Kasumi-1 (cell line): Measurements from ENCODE around the gene TRIO.

Experiments
- DNase-seq, 2 experiments: peaks; one replicate each; lab custom pipeline; 2025; lab: John Stamatoyannopoulos, UW

Gene TRIO

DNA sequence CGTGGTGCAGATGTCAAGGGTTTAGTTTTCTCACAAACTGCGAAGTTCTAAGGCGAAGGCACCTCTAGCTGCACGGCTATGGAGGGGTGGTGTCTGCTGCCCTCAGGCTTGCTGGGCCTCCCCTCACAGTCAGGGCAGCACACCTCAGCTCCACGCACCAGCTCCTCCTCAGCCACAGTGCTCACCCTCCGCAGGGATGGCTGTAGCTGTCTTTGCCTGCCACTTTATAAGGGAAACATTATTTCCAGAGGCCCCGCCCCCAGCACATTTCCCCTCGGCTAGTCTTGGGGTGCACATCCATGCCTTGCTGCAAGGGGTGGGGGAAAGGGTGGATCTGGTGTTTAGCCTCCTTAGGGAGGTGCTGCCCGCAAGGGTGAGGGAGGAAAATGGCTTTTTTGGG is 154.6 kb downstream of the TRIO start:
- DNase-seq, result no peak

GRCh38 chr5:14298126-14298847 is 155.1 kb downstream of the TRIO start:
- DNase-seq, result no peak

GRCh38 chr5:14299666-14300065 is 156.5 kb downstream of the TRIO start:
- DNase-seq, result no peak

GRCh38 chr5:14301186-14301585 is 158.0 kb downstream of the TRIO start:
- no peak for DNase-seq

DNA sequence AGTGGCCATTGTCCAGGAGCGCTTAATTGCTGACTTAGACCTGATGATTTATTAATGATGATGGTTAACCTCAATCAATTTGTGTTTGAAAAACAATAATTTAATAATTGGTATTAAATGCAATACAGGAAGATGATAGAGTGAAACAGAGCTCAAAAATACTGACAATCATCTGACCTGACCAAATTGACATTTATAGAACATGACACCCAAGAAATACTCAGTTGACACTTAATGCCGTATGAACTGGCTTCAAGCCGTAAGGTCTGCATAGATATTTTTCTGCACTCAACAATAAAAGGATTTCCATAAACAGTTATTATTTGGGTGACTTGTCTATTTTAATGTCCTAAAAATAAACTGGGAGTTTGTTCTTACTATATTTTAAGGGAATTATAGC is 159.2 kb downstream of the TRIO start:
- no peak for DNase-seq

- no peak for DNase-seq
Measured at GRCh38 chr5:14305045-14305444, 161.9 kb downstream of the TRIO start.

DNA sequence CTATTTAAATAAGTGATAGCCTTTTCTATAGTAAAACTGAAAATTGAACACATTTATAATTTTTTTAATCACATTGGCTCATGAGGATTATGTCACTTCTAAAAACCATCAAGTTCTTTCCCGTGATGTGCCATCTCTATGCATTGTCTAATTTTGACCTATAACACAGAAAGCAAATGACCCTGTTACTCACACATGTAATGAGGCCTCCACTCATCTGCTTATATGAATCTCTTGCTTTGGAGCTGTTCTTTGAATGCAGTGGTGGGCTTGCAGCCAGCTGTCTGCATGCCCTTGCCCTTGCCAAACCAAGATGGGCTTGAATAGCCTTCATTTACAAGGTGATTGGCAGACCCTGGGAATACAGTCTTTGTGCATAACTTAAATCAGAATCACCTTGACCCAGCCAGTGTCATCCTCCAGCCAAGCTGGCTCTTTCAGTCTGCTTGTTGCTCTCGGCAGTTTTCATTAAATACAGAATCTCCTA is 163.2 kb downstream of the TRIO start:
- no peak for DNase-seq

- no peak for DNase-seq
Measured at GRCh38 chr5:14308384-14309154, 165.4 kb downstream of the TRIO start.

DNA sequence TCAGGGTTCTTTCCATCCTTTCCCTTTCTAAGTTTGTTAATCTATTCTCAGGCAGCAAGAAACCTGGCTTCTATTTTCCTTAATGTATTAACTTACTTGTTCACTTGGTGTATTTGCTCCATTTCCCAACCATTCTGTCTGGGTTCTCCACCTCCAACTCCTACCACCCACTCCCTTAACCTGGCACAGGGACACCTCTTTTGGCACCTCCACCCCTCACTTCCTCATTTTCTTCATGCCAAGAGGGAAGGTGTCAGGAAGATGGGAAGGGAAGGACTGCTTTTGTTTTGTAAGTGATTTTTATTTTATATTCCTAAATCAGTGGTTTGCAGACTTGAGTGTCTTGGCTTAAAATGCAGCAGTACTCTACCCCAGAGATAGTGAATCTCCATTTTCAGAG is 166.1 kb downstream of the TRIO start:
- DNase-seq, result no peak

- DNase-seq, result no peak
Measured at GRCh38 chr5:14309878-14310531, 166.9 kb downstream of the TRIO start.

DNA sequence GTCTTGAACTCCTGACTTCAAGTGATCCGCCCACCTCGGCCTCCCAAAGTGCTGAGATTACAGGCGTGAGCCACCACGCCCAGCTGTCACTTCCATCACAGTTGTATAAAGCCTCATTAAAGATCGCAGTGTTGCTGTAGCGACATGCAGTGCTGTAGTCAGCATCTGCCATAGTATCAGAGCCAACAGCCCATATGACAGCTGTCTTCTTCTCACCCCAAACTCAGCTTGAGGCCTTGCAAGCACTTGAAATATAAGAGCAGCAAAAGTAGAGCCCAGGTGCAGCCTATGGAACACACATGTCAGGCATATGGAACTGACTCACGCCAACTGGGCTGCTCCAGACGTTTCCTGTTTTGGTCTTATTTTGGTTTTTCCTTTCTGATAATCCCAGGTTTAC is 167.8 kb downstream of the TRIO start:
- no peak for DNase-seq

DNA sequence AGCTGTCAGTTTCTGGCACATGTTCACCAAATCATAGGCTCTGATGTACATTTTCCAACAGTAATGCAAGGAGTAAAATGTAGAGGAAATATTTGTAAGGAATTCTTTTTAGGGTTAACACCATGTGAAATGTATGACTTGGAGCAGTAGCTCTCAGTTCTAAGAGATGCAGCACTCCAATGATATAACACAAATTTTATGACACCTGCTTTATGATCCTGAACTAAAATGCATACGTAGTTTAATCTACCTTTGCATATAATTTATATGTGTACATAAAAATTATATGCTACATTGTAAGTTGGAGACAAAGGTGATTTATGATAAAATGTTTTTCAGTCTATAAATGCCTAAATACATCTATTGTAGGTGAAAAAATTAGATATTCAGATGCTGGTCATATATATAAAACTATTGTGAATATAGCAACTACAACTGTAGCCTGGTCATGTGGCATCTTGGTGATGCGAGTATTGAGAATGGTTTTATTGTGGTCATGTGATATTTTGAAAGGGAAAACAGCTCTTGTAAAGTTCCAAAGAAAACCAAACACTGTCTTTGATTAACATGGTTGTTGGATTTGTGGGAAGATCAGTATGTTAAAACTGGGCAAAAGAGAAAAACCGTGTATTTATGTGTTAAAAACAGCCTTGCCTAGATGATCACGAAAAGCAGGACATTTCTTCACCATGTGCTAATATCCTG is 171.0 kb downstream of the TRIO start:
- DNase-seq, result no peak

GRCh38 chr5:14316471-14316870 is 173.3 kb downstream of the TRIO start:
- peak in 1 of 2 experiments; percentile 31 for DNase-seq

DNA sequence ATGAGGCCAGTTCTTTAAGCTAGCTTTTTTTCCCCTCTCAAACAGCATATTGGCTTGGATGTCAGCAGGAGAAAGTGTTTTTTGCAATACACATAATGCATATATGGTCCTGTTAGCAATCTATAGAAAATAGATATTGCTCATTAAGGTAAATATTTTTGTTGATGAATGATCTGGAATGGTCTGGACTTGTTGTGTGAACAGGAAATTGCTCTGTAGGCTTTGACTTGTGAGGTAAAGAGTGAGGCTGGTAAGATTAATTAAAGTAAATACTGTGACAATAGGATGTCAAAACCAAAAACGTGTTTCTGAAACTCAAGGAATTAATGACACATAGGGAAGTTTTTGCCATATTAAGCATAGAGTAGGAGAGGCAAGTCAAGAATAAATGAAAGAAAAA is 176.0 kb downstream of the TRIO start:
- DNase-seq, result no peak

- DNase-seq, result no peak
Measured at GRCh38 chr5:14321936-14322335, 178.8 kb downstream of the TRIO start.

DNA sequence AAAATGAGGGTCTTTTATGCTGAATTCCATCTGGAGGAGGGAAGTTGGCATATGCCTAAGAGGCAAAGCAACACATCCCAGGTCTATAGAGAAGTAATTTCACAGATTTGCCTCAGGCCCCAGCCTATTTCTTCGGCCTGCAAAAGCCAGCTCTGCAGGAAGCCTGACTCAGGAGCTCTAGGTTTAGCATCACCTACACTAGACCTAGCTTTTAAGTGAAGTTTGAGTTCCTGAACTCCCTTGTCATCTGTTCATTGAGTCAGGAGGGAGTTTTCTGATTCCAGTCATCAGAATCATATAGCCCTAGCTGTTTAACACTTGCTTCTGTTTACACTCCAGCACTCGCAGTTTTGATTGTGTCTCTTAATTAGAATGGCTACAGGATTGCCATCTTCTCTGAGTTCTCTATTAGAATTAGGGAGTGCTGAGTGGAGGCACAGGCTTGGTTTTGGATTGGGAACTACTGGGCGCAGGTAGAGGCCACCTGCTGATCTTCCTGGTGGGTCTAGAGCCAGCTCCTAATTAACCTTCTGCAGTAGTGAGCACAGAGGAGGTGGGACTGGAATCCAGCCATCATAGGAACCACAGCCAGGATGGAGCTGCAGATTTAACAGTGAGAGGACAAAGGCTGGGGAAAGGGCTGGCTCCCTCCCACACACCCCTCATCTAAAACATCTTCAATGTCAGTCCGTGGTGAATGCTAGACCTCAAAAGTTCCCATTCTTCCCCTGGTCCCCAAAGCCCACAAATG is 179.5 kb downstream of the TRIO start:
- DNase-seq, result no peak

DNA sequence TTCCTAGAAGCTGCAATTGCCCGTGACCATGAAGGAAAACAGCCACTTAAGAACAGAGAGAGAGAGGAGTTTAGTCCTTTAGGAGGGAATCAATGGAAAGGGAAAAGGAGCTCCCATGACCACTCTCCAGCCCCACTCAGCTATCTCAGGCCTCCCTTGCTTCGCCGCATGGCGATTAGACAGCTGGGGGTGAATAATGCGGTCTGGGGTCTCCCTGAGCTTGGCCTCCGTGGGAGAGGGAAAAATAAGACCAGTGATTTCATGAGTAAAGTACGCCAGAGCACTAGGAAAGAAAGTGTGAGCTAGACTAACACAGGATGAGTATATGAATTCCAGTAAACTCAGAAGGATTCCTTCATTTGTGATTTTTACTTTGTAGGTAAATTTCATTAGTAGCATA is 180.3 kb downstream of the TRIO start:
- DNase-seq, result no peak

DNA sequence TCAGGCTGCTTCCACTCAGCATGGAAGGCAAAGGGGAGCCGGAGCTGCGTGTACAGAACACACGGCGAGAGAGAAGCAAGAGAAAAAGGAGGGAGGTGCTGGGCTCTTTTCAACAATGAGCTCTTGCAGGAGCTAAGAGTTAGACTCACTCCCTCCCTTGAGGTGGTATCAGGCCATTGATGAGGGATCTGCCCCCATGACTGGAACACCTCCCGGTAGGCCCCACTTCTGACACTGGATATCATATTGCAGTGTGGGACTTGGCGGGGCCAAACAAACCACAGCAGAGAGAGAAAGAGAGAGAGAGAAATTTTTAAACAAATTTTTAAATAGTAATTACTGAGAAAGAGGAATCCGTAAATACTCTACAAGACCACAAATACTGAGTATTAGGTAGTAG is 182.2 kb downstream of the TRIO start:
- no peak for DNase-seq

GRCh38 chr5:14326035-14326903 is 183.1 kb downstream of the TRIO start:
- DNase-seq, result peak in 1 of 2 experiments; percentile 3

- no peak for DNase-seq
Measured at GRCh38 chr5:14327624-14328023, 184.5 kb downstream of the TRIO start.

- no peak for DNase-seq
Measured at GRCh38 chr5:14328144-14328543, 185.0 kb downstream of the TRIO start.
